ENCODE results near the gene PLA2G2D.
A peak's percentile ranks its signal among the peaks of the same experiment; 100 is the strongest.

Gene PLA2G2D, protein sequence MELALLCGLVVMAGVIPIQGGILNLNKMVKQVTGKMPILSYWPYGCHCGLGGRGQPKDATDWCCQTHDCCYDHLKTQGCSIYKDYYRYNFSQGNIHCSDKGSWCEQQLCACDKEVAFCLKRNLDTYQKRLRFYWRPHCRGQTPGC

DNA sequence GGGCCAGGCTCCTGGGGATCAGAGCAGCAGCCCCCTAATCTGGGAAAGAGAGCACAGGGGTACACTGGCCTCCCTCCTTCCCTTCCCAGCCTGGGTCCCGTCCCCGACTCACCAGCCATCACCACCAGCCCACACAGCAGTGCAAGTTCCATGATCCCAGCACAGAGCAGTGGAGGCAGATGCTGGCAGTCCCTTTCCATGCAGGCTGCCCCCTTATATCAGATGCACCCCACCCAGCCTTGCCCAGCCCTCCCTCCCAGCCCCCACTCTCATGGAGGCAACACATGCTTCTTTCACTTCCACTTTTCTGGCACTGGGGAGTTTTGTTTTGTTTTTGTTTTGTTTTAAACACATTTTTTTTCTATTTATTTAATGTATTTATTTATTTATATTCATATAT, at the start of gene PLA2G2D:
TSS of gene PLA2G2D (minus strand) at position 190 of the 400 bp plus-strand sequence. CDS start at position 152, 38 bp downstream.
- no peak for DNase-seq (ENCODE audit: low read depth)

DNA sequence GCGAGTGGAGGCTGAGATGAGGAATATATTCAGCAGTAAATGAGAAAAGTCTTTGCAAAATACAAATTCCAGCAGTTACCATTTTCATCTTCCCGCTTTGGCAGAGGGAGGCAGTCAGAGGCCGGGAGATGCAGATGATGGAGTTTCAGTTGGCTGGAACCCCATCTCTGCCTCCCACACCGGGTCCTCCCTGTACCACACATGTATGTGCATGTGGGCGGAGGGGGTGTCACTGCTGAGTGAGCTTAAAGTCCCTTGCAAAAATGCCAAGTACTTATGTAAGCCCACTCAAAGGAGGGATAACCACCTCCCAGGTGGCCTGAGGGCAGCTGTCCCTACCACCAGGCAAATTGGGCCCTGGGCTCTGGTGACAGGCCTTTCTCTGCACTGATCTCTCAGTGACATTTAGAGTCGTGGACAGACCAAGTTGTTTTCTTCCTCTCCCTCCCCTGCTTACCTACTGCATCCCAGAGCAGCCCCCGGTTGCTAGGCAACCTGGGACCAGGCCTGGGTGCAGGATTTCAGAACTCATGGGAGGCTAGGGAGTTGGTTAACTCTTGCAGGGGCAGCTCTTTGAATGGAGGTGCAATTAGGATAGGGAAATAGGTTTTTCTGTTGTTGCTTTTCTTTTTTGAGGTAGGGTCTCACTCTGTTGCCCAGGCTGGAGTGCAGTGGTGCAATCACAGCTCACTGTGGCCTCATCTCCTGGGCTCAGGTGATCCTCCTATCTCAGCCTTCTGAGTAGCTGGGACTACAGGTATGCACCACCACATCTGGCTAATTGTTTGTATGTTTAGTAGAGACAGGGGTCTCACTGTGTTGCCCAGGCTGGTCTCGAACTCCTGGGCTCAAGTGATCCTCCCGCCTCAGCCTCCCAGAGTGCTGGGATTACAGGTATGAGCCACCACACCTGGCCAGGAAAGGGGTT, 49.5 kb upstream of the PLA2G2D start:
- no peak for DNase-seq (ENCODE audit: low read depth)

DNA sequence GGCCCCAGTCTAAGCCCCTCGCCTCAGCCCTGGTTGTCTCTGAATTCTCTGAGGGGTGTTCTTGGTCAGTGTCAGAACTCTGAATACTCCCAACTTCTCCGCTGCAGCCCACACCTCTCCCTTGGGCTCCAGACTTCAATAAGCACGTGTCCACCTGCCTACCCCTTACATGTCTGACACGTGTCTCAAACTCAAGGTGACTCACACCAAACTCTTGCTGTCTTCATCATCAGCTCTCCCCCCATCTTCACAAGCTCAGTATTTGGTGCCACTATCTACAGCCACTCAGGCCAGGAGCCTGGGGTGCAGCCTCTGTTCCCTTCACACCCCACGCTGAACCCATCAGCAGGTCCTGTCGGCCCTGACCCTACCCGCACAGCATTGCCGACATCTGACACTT, 47.8 kb upstream of the PLA2G2D start:
- no peak for DNase-seq (ENCODE audit: low read depth)

DNA sequence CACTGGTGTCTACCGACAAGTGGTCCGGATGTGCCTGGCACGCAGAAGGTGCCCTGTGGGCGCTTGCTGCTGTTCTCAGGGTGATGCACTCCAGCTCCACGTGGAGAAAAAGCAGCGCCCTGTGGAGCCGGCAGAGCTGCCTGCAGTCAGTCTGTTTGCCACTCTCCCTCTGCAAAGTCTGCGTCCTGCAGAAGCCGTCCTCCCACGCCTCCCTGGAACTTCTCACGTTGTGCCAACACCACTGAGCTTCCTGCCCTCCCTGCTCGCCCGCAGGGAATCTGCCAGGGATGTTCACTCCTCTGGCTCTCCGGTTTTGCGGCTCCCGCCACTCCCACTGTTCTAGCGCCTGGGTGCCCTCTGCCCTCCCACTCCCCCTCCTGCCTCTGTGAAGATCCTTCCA, 46.7 kb upstream of the PLA2G2D start:
- DNase-seq (ENCODE audit: low read depth) = no peak

DNA sequence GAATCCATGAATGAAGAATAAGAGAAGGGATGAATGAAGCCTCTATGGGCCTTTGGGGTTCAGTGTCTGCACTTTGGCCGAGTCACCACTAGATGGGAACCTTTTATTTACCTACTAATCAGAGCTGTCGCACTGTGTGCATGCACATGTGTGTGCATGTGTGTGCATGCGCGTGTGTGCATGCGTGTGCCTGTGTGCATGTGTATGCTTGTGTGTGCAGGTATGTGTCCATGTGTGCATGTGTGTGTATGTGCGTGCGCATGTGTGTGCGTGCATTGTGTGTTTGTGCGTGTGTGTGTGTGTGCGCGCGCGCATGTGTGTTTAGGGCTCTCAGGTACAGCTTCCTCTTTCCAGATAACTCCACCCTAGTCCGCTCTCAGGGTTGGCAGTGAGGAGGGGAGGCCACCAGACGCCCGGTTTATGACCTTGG, 46.2 kb upstream of the PLA2G2D start:
- DNase-seq (ENCODE audit: low read depth) = no peak

DNA sequence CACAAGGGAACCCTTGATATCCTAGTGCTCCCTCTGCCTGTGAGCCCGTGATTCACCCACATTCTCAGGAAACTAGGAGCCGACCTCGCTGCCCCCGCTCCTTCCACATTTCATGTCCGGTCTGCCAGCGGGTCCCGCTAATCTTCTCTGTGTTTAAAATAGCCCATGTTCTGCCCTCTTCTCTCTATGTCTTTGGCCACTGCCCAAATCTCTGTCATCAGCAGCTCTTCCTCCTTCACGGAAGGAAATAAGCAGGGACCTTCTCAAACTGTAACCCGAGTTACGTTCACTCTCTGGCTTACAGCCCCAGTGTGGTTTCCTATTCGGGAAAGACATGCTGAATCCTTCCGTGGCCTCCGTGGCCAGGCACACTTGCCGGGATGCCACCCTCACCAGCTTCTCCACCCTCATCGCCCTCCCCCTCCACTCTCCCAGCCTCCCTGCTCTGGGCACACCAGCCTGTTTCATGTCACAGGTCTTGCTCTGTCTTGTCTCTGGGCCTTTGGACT, 45.4 kb upstream of the PLA2G2D start:
- DNase-seq (ENCODE audit: low read depth) = no peak

DNA sequence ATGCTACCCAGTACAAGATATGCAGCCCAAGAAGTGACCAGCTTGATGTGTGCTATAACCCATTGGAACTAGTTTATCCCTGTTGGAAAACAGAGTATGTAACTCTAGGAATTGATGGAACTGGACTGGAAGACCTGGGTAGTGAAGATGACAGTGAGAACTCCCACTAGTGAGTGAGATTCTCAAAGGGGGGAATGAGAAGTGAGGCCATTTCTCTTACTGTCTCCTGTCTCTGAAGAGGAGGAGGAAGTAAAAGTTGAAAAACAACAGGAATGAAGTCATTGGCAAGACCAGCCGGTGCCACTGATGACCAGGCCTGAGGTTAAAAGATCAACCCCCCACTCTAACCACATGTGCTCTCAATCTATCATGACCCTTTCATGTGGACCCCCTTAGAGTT, 40.7 kb upstream of the PLA2G2D start:
- DNase-seq (ENCODE audit: low read depth) = no peak

DNA sequence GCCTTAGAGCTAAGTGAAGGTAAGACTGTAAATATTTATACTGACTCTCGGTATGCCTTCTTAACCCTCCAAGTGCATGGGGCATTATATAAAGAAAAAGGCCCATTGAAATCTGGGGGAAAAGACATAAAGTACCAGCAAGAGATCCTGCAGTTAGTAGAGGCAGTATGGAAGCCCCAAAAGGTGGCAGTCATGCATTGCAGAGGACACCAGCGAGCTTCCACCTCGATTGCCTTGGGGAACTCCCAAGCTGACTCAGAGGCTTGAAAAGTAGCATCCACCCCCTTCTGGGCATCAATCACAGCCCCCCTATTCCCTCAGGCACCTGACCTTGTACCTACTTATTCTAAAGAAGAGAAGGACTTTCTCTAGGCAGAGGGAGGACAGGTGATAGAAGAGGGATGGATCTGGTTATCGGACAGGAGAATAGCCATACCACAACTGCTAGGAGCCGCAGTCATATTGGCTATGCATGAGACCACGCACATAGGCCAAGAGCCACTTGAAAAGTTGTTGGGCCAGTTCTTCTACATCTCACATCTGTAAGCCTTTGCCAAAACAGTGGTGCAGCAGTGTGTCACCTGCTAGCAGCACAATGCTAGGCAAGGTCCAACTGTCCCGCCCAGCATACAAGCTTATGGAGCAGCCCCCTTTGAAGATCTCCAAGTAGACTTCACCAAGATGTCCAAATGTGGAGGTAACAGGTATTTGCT, 39.2 kb upstream of the PLA2G2D start:
- no peak for DNase-seq (ENCODE audit: low read depth)

DNA sequence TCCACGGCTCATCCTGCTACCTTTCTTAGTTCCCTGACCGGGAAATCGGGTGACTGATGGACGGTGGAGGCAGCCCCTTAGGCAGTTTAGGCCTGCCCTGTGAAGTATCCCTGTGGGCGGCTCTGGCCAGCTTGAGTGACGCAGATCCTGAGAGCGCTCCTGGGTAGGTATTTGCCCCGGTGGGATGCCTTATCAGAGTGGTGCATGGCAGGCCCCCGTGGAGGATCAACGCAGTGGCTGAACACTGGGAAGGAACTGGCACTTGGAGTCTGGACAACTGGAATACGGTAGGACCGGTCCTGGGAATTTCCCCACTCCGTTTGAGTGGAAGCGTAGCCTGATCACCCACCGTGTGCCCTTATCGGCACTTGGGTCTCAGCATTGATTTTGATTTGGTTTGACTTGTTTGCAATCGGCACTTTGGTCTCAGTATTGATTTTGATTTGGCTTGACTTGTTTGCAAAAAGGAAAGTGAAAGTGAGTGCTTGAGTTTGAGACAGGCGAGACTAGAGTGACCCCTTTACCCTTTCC, 35.0 kb upstream of the PLA2G2D start:
- no peak for DNase-seq (ENCODE audit: low read depth)

DNA sequence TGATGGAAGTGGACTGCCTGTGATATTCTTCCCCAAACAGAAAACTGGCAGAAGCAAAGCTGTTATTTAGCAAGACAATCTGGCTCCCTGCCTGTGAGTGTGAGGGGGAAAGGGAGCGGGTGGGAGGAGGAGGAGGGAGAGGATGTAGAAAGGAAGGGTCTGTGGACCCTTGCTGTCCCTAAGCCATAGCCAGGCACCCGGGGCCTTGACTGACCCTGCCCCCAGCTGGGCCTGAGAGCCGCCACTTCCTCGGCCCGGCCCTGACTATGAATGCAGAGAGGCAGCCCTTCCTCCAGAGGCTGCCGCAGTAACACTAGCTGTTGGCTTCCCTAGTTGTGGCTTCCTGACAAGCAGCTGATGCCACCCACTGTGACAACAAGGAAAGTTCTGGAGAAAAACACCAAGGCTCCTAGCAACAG, 33.7 kb upstream of the PLA2G2D start:
- DNase-seq (ENCODE audit: low read depth) = no peak

DNA sequence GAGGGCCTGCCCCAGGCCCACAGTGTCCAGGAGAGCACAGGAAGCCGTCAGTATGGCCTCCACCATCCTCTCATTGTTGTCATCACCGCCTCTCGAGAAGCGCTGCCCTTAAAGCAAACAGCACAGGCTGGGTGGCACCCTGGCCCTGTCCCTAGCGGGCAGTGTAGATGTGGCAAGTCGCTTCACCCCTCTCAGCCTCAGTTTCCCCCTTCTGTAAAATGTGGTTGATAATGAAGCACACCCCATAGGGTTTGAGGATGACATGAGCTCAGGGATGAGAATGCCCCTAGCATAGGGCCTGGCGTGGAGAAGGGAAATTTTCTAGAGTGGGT, 33.2 kb upstream of the PLA2G2D start:
- no peak for DNase-seq (ENCODE audit: low read depth)

DNA sequence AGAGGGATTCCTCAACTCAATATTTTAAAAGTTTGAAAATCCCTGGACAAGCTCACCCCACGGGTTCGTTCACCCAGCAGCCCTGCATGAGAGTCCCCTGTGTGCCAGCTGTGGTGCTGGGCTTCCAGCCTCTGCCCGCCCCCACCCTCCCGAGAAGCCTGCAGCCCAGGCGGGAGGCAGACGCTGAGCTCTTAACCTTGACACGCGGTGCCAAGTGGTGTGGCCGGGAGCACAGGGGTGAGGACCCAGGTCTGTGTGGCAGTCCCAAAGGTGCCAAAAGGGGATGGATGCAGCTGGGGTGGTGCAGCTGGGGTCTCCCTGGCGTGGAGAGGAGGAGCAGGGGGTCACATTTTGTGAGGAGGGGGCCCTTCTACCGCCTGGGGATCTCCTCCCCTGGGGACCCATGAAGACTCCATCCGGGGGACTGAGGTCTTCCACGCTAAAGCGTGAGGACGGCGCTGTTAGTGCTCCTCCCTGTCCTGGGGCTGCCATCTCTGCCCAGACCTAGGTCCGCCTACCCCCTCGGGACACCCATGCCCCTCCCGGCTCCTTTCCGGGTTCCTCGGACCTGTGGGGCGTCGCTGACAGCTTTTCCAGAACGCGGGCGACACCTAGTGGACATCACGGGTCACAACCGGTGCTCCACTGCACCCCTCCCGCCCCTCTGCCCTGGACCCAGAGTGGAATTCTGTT, 32.7 kb upstream of the PLA2G2D start:
- DNase-seq (ENCODE audit: low read depth) = peak; percentile 70

DNA sequence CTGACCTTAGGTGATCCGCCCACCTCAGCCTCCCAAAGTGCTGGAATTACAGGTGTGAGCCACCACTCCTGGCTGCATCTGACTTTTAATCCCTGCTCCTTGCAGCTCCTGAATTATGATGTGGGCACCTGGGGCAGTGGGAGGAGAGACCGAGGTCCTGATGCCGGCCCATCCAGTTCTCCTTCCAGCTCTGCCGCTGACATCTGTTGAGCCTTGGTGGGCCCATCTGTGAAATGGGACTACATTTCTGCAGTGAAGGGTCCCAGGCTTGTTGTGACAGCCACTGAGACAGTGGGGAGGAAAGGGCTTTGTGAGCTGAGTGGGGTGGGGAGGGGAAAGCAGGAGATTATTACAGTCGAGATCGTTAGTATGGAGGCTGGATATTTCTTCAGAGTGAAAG, 31.6 kb upstream of the PLA2G2D start:
- no peak for DNase-seq (ENCODE audit: low read depth)

DNA sequence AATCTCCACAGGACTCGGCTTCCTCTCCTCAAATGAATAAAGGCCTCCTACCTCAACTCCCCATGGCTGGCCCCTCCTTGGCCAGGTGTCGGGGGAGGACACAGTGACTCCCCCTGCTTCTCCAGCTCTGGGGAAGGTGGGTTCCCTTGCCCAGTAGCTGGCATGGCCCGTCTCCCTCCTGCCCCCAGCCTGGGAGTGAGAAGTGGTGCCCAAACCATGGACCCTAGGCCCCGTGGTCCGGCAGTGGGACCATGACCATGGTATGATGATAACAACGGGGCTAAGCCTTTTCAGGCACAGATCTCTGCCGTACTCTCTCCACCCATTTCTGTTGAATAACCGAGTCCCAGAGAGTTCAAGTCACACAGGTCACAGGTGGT, 31.0 kb upstream of the PLA2G2D start:
- DNase-seq (ENCODE audit: low read depth) = no peak

DNA sequence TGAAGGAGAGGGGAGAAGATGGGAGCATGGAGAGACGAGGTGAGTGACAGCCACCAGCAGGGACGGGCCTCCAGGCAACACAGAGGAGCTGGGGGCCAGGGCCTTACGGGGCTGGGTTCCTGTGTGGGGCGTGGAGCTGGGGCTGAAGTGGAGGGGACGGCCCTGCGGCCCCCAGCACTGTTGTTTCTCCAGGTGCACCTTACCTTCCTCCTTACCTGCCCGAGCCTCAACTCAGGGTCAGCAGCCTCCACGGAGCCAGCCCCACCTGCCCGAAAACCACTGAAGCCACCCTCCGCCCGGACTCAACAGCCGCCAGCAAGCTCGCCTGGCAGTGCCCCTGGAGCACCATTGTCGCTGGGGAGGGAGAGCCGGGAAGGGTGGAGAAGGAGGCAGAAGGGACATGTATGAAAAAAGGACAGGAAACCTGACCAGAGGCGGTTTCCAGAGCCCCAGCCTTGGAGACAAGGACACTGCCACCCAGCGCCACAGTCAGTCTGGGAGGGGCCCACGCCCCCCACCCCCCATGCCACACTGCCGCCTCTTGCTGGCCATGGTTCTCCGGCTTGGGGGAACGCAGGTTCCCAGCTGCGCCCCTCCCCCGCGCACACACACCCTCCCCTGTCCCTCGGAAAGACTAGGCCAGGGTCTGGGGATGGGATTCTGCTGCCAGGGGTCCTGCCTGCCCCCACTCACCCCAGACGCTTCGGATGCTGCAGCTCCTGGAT, 30.4 kb upstream of the PLA2G2D start:
- DNase-seq (ENCODE audit: low read depth) = no peak

DNA sequence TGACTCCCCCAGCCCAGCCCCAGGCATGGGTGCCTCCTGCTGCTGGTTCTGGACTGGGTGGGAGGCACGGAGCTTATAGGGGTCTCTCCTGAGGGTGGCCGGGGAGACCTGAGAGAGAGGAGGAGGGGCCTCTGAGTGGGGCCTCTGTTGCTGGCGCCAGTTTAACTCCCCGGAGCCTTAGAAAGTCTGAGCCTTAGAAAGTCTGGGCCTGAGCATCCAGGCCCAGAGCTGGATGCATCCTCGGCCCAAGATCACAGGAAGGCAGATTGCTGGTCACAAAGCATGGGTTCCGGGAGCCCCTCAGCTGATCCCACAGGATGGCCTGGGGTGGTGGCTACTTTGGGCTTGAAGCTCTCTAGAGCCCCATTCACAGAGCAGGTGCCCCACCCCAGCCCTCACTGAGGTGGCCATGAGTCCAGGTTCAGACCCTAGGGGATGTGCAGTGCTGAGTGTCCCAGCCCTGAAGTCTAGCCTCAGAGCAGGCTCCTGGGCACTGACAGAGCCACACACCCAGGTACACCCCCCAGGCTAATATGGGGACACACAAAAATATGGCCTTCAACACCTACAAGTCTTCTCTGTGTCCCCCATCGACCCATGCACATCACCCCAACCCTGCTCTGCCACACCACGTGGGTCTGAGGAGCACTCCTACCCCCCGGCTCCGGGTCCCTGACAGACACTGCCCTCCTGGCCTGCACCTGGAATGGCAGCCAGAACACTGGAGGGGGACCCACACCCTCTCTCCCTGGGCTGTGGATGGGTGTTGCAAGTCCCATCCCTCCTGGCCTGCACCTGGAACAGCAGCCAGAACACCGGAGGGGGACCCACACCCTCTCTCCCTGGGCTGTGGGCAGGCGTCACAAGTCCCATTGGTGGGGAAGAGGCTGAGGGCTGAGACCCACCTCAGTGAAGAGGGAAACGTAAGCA, 29.5 kb upstream of the PLA2G2D start:
- DNase-seq (ENCODE audit: low read depth) = no peak

DNA sequence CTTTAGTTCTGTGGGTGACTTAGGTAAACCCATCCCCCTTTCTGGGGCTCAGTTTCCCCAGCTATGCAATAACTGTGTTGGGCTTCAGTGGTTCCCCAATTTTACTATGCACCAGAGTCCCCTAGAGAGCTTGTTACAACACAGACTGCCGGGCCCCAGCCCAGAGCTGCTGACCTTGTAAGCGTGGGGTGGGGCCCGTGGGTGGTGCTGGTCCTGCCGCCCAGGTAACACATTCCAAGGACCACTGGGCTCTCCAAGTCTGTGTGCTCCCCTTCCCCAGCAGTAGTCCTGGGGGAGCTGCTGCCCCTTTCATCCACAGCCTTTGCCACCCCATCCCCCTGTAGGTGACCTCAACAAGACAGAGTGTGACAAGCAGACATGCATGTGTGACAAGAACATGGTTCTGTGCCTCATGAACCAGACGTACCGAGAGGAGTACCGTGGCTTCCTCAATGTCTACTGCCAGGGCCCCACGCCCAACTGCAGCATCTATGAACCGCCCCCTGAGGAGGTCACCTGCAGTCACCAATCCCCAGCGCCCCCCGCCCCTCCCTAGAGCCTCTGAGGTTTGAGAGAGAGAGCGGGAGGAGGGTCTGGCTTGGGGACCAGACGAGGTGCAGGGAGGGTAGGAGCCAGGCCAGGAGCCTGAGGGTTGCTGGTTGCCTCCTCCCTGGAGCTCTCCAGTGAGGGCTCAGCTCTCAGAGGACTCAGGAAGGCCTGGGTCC, 28.7 kb upstream of the PLA2G2D start:
- DNase-seq (ENCODE audit: low read depth) = no peak

DNA sequence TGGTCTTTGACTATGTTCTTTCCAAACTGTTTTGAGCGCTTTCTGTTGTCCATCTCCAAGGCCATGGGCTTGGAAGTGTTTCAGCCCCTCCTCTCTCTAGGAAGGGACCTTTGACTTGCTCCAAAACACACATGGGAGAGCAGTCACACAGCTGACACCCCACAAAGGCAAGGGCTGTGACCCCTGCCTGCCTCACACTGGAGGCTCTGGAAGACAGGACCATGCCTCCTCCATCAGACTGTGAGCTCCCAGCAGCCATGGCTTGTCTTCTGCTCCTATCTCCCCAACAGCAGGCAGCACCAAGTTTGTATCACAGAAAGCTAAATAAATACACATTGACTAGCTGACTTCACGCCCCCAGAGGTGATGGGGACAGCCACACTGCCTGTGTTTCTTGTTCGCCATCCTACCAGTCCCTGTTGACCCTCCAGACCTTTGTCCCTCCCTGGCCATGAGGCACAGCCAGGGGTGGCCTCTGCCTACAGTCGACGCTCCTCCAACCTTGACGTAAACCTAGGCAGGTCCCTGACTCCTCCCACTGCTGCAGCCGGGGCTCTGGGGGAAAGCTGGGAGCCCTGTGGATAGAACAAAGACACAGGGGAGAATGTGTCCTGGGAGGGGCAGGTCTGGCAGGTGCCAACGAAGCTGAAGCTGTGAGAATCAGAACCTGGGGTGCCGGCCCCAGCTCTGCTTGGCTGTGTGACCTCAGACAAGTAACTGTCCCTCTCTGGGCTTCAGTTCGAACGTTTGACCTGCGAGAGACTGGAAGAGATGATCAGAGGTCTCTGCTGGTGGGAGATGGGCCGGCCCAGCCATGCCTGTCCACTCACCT, 24.6 kb upstream of the PLA2G2D start:
- no peak for DNase-seq (ENCODE audit: low read depth)

DNA sequence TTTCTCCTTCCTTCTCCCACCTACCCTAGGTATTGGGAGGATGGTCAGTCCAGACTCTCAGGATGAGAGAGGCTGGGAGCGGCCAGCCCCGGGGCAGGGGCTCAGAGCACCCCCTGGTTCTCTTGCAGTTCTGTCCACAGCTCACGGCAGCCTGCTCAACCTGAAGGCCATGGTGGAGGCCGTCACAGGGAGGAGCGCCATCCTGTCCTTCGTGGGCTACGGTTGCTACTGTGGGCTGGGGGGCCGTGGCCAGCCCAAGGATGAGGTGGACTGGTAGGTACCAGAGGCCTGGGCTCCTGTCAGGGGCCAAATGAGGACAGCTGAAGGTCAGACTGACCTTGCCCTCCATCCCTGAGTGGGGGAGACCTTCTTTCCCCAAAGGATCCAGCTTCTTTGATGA, 24.0 kb upstream of the PLA2G2D start:
- no peak for DNase-seq (ENCODE audit: low read depth)
